HT1080 (cell line): Measurements from ENCODE around the gene EPHB1. TPM values are rescaled to one million over a fixed set of nuclear protein-coding genes. Genes with fewer than 3 reads are reported as not detected.

Source experiments
- DNase-seq: peaks from one replicate; pipeline ENCODE4 v3.0.0-alpha.2; 2015; ENCODE audit warnings: low read depth
- polyA plus RNA-seq, 2 experiments: library from polyadenylated mRNA; depleted of rRNA; stranded (reverse); fragments of >200 nt; gene quantifications; 2 replicates each; pipeline ENCODE4 v1.2.3, GENCODE V29; 2015
- total RNA-seq: library from RNA; depleted of rRNA; stranded (reverse); fragments of >200 nt; shearing (Covaris generic); gene quantifications from 2 replicates; pipeline ENCODE4 v1.2.3, GENCODE V29; 2014; rRNA removed

The EPHB1 gene
- 4.4 and 5.3 TPM in 2 replicates for total RNA-seq
- polyA plus RNA-seq (2015; cell fraction: cytosol; rRNA removed) = 1.9 and 2.7 TPM in 2 replicates
- 2.7 and 3.2 TPM in 2 replicates for polyA plus RNA-seq (2015; cell fraction: nucleus; rRNA removed)

- peak; percentile 99 for DNase-seq
Observed at GRCh38 chr3:134794950-134795745, at the start of gene EPHB1. TSS of gene EPHB1 (plus strand) at chr3:134795260.

GRCh38 chr3:134748698-134749097 is 46.4 kb upstream of the EPHB1 start:
- no peak for DNase-seq

- no peak for DNase-seq
Observed at GRCh38 chr3:134749174-134749573, 45.9 kb upstream of the EPHB1 start.

GRCh38 chr3:134749802-134750553 is 45.1 kb upstream of the EPHB1 start:
- no peak for DNase-seq

- peak; percentile 16 for DNase-seq
Observed at GRCh38 chr3:134751831-134752230, 43.2 kb upstream of the EPHB1 start.

- no peak for DNase-seq
Observed at GRCh38 chr3:134752761-134753461, 42.1 kb upstream of the EPHB1 start.

GRCh38 chr3:134753999-134754742 is 40.9 kb upstream of the EPHB1 start:
- no peak for DNase-seq

GRCh38 chr3:134754768-134755559 is 40.1 kb upstream of the EPHB1 start:
- peak; percentile 53 for DNase-seq

GRCh38 chr3:134755821-134756220 is 39.2 kb upstream of the EPHB1 start:
- DNase-seq = no peak

- no peak for DNase-seq
Observed at GRCh38 chr3:134757549-134758069, 37.5 kb upstream of the EPHB1 start.

- DNase-seq = no peak
Observed at GRCh38 chr3:134761213-134761612, 33.8 kb upstream of the EPHB1 start.

- no peak for DNase-seq
Observed at GRCh38 chr3:134762016-134762415, 33.0 kb upstream of the EPHB1 start.

GRCh38 chr3:134765468-134765867 is 29.6 kb upstream of the EPHB1 start:
- DNase-seq = no peak

- no peak for DNase-seq
Observed at GRCh38 chr3:134766290-134766689, 28.8 kb upstream of the EPHB1 start.

GRCh38 chr3:134768116-134768515 is 26.9 kb upstream of the EPHB1 start:
- no peak for DNase-seq

- DNase-seq = no peak
Observed at GRCh38 chr3:134768837-134769236, 26.2 kb upstream of the EPHB1 start.

GRCh38 chr3:134769287-134769868 is 25.7 kb upstream of the EPHB1 start:
- no peak for DNase-seq

GRCh38 chr3:134772011-134772410 is 23.0 kb upstream of the EPHB1 start:
- DNase-seq = no peak

GRCh38 chr3:134772591-134772990 is 22.5 kb upstream of the EPHB1 start:
- no peak for DNase-seq

GRCh38 chr3:134775831-134776230 is 19.2 kb upstream of the EPHB1 start:
- no peak for DNase-seq
